GM10266 (cell line): Measurements from ENCODE around the gene LRRIQ1.

Experiments used
- DNase-seq: peaks from one replicate; pipeline ENCODE4 v3.0.0; 2012; ENCODE audit errors: extremely low spot score
- CTCF ChIP-seq: IDR thresholded peaks from 2 replicates; pipeline ENCODE4 v1.5.1; 2012; ENCODE audit warnings: mild to moderate bottlenecking, low read depth; ENCODE audit not compliant: control insufficient read depth, insufficient read depth; ENCODE audit errors: missing control alignments

The LRRIQ1 gene

GRCh38 chr12:85274315-85274651 is 238.1 kb downstream of the LRRIQ1 start:
- TF ChIP-seq CTCF: no peak
- DNase-seq: no peak

- DNase-seq: no peak
- TF ChIP-seq CTCF: no peak
Observed at GRCh38 chr12:85275374-85275773, 239.2 kb downstream of the LRRIQ1 start.

DNA sequence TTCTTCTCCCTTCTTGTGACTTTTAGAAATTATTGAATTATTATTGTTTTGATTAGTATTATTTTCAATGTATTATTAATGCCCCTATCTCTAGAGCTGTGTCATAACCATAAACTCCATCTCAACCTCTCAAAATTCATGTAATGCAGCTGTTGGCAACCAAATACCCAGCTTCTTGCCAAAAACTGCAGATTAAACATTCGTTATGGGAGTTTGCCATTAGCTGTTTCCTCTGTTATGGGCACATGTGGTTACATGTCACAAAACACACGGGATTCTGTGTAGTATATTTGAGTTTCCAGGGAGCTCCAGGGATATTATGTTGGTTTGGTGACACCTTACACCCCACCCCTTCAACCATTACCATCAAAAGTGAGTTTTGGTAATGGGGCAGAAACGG is 241.0 kb downstream of the LRRIQ1 start:
- no peak for DNase-seq
- TF ChIP-seq CTCF: no peak

DNA sequence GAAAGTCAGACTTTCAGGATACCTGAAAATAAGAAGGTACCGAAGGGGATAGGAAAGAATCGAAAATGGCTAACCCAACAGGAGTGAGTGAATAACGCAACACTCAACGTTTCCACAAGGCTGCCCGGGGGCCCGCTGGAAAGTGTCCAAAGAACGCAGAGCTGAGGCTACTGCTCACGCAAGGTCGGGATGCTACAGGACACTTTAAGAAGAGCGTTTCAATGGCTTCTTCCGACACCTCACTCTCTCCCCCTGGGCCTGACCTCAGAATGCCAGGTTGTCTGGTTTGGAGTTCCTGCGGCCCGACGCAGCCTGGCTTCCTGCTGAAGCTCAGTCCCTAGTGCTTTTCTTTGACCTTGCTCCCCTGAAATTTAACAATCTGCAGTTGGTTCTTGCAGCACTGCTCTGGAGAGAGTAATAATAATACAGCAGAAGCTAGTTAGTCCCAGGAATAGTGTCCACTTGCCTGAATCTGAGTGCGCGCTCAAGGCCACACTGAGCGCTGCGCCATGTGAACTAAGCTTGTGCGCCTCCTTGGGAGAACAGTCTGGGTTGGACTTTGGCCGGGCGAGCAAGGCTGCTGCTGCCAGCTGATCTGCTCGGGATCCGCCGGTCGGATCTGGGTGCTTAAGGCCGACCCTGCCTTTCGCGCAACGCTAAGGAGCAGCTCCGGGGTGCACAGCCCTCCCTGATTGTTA is 241.9 kb downstream of the LRRIQ1 start:
- no peak for DNase-seq

GRCh38 chr12:85278598-85279448 is 242.7 kb downstream of the LRRIQ1 start:
- DNase-seq: no peak
- TF ChIP-seq CTCF: no peak

More for the DNA sequence above, 241.9 kb downstream of the LRRIQ1 start:
- TF ChIP-seq CTCF: no peak

DNA sequence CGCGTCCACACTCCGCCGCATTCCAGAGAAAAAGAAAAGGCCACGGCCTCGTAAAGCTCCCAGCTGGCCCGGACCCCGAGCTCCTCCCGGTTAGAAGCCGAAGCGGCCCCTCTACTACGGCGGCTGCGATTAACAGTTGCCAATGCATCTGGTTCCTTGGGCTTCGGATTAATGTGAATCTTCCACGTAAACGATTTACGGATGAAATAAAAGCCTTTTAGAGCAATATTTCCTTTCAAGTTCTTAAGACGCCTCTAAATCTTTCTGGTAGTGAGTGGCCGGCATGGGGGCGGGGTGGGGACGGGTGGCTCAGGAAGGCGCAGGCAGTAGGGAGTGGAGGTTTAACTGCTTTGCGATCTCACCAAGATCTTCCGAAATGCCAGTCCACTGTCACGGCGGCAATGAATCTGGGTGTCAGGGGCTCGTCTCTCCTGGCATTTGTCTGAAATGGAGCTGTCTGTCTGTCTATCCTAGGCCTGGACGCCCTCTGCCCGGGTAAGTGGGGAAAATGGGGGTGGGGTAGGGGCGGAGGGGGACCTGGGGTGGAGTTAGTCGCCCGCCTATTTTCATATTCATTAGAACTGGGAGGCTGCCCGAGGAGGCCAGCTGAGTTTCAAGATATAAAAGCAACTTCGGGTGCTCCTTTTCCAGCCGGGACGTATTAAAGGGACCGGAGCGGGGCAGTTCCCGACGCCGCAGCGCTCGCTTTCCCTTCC is 243.5 kb downstream of the LRRIQ1 start:
- no peak for TF ChIP-seq CTCF
- no peak for DNase-seq
